ENCODE results near the gene FOXP1.

GRCh38 chr3:70988111-70988510, 595.4 kb downstream of the FOXP1 start:
- TF ChIP-seq WIZ (CRISPR knock-in tag; IDR thresholded peaks at IDR 0.05) = no peak
- TF ChIP-seq ZBTB37 (CRISPR knock-in tag; IDR thresholded peaks at IDR 0.05) = no peak
- TF ChIP-seq, protein P1, sequence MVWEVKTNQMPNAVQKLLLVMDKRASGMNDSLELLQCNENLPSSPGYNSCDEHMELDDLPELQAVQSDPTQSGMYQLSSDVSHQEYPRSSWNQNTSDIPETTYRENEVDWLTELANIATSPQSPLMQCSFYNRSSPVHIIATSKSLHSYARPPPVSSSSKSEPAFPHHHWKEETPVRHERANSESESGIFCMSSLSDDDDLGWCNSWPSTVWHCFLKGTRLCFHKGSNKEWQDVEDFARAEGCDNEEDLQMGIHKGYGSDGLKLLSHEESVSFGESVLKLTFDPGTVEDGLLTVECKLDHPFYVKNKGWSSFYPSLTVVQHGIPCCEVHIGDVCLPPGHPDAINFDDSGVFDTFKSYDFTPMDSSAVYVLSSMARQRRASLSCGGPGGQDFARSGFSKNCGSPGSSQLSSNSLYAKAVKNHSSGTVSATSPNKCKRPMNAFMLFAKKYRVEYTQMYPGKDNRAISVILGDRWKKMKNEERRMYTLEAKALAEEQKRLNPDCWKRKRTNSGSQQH (CRISPR knock-in tag; IDR thresholded peaks at IDR 0.05; ENCODE audit: low read depth) = no peak
